Measurements from ENCODE around the gene TOMT.

DNA sequence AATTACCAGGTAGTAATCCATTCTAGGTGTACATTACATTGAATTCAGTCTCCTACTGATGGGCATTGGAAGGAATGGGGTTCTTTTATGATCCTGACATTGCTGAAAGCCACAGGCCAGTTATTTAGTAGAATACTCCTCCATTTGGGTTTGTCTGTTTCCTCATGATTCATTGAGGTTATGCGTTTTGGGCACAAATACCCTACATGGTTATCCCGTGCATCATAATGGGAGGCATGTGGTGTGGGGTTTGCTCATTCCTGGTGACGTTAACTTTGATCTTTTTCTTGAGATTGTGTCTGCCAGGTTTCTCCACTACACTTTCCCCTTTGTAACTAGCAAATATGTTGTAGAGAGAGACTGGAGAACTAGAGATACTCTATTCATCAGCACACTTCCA is 35.3 kb downstream of the TOMT start:
- TF ChIP-seq, protein P1, sequence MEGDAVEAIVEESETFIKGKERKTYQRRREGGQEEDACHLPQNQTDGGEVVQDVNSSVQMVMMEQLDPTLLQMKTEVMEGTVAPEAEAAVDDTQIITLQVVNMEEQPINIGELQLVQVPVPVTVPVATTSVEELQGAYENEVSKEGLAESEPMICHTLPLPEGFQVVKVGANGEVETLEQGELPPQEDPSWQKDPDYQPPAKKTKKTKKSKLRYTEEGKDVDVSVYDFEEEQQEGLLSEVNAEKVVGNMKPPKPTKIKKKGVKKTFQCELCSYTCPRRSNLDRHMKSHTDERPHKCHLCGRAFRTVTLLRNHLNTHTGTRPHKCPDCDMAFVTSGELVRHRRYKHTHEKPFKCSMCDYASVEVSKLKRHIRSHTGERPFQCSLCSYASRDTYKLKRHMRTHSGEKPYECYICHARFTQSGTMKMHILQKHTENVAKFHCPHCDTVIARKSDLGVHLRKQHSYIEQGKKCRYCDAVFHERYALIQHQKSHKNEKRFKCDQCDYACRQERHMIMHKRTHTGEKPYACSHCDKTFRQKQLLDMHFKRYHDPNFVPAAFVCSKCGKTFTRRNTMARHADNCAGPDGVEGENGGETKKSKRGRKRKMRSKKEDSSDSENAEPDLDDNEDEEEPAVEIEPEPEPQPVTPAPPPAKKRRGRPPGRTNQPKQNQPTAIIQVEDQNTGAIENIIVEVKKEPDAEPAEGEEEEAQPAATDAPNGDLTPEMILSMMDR (IDR thresholded peaks at IDR 0.05): no peak
- no peak for TF ChIP-seq EP300 (IDR thresholded peaks at IDR 0.05)

All from suprapubic skin (tissue), 3 donors.